ENCODE data around the gene EPHA1.

EPHA1 gene

DNA sequence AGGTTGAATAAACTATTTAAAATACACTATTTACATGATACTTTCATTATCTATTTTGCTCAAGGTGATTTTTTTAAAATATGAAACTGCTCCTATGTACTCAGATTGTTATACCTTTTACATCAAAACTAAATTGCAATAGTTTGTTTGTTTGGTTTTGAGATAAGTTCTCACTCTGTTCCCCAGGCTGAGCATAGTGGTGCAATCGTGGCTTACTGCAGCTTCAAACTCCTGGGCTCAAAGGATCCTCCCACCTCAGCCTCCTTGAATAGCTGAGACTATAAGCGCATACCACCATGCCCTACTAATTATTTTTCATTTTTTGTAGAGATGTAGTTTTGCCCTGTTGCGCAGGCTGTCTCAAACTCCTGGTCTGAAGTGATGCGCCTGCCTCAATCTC, 47.3 kb upstream of the EPHA1 start:
- TF ChIP-seq, protein P1, sequence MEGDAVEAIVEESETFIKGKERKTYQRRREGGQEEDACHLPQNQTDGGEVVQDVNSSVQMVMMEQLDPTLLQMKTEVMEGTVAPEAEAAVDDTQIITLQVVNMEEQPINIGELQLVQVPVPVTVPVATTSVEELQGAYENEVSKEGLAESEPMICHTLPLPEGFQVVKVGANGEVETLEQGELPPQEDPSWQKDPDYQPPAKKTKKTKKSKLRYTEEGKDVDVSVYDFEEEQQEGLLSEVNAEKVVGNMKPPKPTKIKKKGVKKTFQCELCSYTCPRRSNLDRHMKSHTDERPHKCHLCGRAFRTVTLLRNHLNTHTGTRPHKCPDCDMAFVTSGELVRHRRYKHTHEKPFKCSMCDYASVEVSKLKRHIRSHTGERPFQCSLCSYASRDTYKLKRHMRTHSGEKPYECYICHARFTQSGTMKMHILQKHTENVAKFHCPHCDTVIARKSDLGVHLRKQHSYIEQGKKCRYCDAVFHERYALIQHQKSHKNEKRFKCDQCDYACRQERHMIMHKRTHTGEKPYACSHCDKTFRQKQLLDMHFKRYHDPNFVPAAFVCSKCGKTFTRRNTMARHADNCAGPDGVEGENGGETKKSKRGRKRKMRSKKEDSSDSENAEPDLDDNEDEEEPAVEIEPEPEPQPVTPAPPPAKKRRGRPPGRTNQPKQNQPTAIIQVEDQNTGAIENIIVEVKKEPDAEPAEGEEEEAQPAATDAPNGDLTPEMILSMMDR (IDR thresholded peaks at IDR 0.05; ENCODE audit: low read length) = no peak
- TF ChIP-seq EZH2 (optimal IDR thresholded peaks at IDR 0.05; ENCODE audit: low read depth, low read length) = no peak
- no peak for TF ChIP-seq EZH2phosphoT487 (IDR thresholded peaks at IDR 0.05; ENCODE audit: low read length)
- peaks cover 20% of the 10 kb centered on the region for H3K4me1 ChIP-seq (ENCODE audit: low read length)
- no peaks in the 10 kb centered on the region for H3K79me2 ChIP-seq (ENCODE audit: low read length)
- no peak overlapping the region for H3K9ac ChIP-seq (ENCODE audit: low read length)
- H3K4me2 ChIP-seq (ENCODE audit: low read depth, low read length) = peak overlapping the region; percentile 30; the same call in 1 of the 2 replicates
- H3K9me2 ChIP-seq (replicated peaks; ENCODE audit: insufficient read depth, low read length) = no peaks in the 10 kb centered on the region
- no peaks in the 10 kb centered on the region for H3K36me3 ChIP-seq (replicated peaks; ENCODE audit: insufficient read depth, low read length)
- H2AFZ ChIP-seq (ENCODE audit: low read length) = no peak overlapping the region
- H3F3A ChIP-seq (ENCODE audit: insufficient read depth, low read length) = peaks cover 4% of the 10 kb centered on the region; the same call in 1 of the 2 replicates
- DNase-seq = peak; percentile 18
- H3K4me3 ChIP-seq (ENCODE audit: low read length) = no peak overlapping the region; the same call in 1 of the 2 replicates
- no peaks in the 10 kb centered on the region for H3K9me3 ChIP-seq (replicated peaks; ENCODE audit: insufficient read depth, low read length)
- no peaks in the 10 kb centered on the region for H3K27me3 ChIP-seq (replicated peaks; ENCODE audit: insufficient read depth, low read length)
- peak overlapping the region; percentile 22; the same call in 1 of the 2 replicates for H3K27ac ChIP-seq (ENCODE audit: low read length)
- H4K20me1 ChIP-seq (ENCODE audit: insufficient read depth, low read length) = no peaks in the 10 kb centered on the region

DNA sequence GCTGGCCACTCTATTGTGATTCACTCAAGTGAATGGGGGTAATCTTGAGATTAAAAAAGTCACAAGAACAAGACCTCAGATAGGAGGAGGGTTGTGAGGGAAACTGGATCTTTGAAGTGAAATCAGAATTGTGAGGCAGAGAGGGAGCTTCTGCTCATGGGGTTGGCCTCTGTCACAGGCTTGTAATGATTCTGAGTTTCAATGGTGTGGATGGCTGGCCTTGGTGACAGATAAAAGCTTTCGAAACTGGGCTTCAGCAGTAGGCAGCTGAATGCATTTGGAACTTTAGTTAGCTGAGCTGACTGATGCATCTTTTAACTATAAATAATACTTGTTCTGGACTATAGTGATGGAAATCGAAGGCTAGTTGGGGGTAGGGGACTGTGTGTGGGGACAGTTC, 46.8 kb upstream of the EPHA1 start:
- H3K79me2 ChIP-seq (ENCODE audit: low read length) = no peaks in the 10 kb centered on the region
- no peaks in the 10 kb centered on the region for H4K20me1 ChIP-seq (ENCODE audit: insufficient read depth, low read length)
- peaks cover 20% of the 10 kb centered on the region for H3K4me1 ChIP-seq (ENCODE audit: low read length)
- H2AFZ ChIP-seq (ENCODE audit: low read length) = no peak overlapping the region
- H3K27ac ChIP-seq (ENCODE audit: low read length) = peak overlapping the region; percentile 22; the same call in 1 of the 2 replicates
- H3K9me2 ChIP-seq (replicated peaks; ENCODE audit: insufficient read depth, low read length) = no peaks in the 10 kb centered on the region
- H3K36me3 ChIP-seq (replicated peaks; ENCODE audit: insufficient read depth, low read length) = no peaks in the 10 kb centered on the region
- peaks cover 4% of the 10 kb centered on the region; the same call in 1 of the 2 replicates for H3F3A ChIP-seq (ENCODE audit: insufficient read depth, low read length)
- peak; percentile 79 for DNase-seq
- H3K9ac ChIP-seq (ENCODE audit: low read length) = no peak overlapping the region
- H3K9me3 ChIP-seq (replicated peaks; ENCODE audit: insufficient read depth, low read length) = no peaks in the 10 kb centered on the region
- TF ChIP-seq EZH2phosphoT487 (IDR thresholded peaks at IDR 0.05; ENCODE audit: low read length) = no peak
- no peak for TF ChIP-seq EZH2 (optimal IDR thresholded peaks at IDR 0.05; ENCODE audit: low read depth, low read length)
- TF ChIP-seq, protein P1 (IDR thresholded peaks at IDR 0.05; ENCODE audit: low read length) = no peak
- no peak overlapping the region; the same call in 1 of the 2 replicates for H3K4me3 ChIP-seq (ENCODE audit: low read length)
- peak overlapping the region; percentile 30; the same call in 1 of the 2 replicates for H3K4me2 ChIP-seq (ENCODE audit: low read depth, low read length)
- no peaks in the 10 kb centered on the region for H3K27me3 ChIP-seq (replicated peaks; ENCODE audit: insufficient read depth, low read length)

DNA sequence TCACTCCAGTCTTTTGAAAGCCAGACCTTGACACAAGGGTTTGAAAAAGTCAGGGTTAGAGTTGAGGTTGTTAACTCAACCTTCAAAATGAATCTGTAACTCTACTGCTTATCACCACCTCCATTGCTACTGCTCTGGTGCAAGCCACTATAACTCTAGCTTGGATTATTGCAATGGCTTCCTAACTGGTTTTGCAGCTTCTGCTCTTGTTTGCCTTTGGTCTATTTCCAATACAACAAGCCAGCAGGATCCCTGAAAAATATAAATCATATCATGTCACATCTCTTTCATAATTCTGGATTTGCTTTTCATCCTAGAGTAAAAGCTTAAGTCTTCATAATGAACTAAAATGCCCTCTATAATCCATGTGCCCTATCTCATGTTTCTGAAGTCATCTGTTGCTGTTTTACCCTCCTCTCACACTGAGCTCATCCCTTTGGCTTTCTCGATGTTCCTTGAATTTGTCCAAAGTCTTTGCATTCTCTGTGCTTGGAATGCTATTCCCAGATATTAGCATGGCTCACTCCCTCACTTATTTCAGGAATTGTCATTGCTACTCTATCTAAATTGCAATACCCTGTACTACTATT, 45.5 kb upstream of the EPHA1 start:
- H3K9ac ChIP-seq (ENCODE audit: low read length) = no peak overlapping the region
- H3K4me2 ChIP-seq (ENCODE audit: low read depth, low read length) = no peak overlapping the region
- H3K79me2 ChIP-seq (ENCODE audit: low read length) = no peaks in the 10 kb centered on the region
- H3K27ac ChIP-seq (ENCODE audit: low read length) = no peak overlapping the region
- TF ChIP-seq EZH2 (optimal IDR thresholded peaks at IDR 0.05; ENCODE audit: low read depth, low read length) = no peak
- TF ChIP-seq EZH2phosphoT487 (IDR thresholded peaks at IDR 0.05; ENCODE audit: low read length) = no peak
- TF ChIP-seq, protein P1 (IDR thresholded peaks at IDR 0.05; ENCODE audit: low read length) = no peak
- no peaks in the 10 kb centered on the region for H4K20me1 ChIP-seq (ENCODE audit: insufficient read depth, low read length)
- H3K9me3 ChIP-seq (replicated peaks; ENCODE audit: insufficient read depth, low read length) = no peaks in the 10 kb centered on the region
- H3F3A ChIP-seq (ENCODE audit: insufficient read depth, low read length) = peaks cover 4% of the 10 kb centered on the region; the same call in 1 of the 2 replicates
- H2AFZ ChIP-seq (ENCODE audit: low read length) = no peak overlapping the region
- no peak for DNase-seq
- H3K4me3 ChIP-seq (ENCODE audit: low read length) = no peak overlapping the region
- H3K4me1 ChIP-seq (ENCODE audit: low read length) = peaks cover 20% of the 10 kb centered on the region
- no peaks in the 10 kb centered on the region for H3K36me3 ChIP-seq (replicated peaks; ENCODE audit: insufficient read depth, low read length)
- no peaks in the 10 kb centered on the region for H3K9me2 ChIP-seq (replicated peaks; ENCODE audit: insufficient read depth, low read length)
- no peaks in the 10 kb centered on the region for H3K27me3 ChIP-seq (replicated peaks; ENCODE audit: insufficient read depth, low read length)
